HG02763 (cell line): ENCODE measurements around the gene SNRPD2.
"Not testable (repeated sequence)": the region's sequence is repeated elsewhere in the genome, so short reads cannot be mapped to it uniquely, and the experiment has no call there.

Source experiments
- ATAC-seq: cut with Tn5 transposase; IDR thresholded peaks from one replicate; pipeline ENCODE4 v1.9.1; 2021; ENCODE audit warnings: mild to moderate bottlenecking, moderate library complexity; ENCODE audit not compliant: unreplicated experiment

The SNRPD2 gene

DNA sequence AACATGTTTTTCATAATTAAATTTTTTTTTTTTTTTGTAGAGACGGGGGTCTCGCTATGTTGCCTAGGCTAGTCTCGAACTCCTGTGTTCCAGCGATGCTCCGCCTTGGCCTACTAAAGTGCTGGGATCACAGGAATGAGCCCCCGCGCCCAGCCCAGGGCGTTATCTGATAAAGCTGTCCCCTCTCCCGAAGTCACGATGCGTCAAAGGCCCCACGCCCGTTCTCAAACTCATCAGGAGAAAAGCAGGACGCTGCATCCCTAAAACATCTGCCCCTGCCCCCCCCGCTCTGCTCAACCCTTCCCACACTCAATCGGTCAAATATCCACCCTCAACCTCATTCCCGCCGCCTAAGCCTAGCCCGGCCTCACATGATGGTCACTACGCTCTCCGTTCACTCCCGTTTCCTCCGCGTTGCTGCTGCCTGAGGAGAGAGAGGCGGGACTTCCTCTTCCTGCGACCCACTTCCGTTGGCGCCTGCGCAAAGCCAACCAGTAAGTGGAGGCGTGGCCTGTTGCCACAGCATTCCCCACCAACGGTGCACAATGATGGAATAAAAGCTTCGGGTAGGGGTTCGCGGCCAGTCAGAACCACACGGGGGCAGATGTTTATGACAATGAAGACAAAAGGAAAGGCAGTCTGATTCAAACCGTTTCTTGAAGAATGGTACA lies at the start of gene SNRPD2:
SNRPD2 (minus strand) TSS at position 438 of the 671 bp plus-strand sequence; CDS start at position 373, 65 bp downstream.
- ATAC-seq: peak; percentile 55

DNA sequence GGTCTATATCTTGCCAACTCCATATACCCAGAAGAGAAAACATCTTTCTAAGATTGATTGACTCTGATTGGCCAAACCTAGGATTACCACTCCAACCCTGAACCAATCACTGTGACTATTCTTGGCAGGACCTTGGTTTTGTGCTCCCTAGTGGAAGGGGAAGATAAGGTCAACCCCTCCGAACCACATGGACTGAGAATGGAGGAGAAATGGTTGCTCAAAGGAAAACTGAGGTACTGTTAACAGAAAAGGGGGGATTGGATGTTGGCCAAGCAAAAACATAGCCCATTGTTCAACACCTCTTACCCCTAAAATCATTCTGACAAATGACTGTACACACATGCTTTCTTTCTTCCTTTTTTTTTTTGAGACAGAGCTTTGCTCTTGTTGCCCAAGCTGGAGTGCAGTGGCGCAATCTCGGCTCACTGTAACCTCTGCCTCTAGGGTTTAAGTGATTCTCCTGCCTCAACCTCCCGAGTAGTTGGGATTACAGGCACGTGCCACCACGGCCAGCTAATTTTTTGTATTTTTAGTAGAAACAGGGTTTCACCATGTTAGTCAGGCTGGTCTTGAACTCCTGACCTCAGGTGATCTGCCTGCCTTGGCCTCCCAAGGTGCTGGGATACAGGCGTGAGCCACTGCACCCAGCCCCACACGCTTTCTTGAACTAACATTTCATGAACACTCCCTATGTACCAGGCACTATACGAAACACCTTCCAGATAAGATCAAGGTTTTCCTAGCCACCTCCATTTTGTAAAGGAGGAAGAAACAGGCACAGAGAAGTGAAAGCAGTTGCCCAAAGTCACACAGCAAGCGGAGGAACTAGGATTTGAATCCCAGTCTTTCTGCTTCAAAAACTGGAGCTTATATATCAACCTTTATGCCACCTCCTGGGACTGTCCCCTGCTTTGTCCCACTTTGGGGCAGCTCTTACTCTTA lies 48.0 kb upstream of the SNRPD2 start:
- ATAC-seq: no peak

DNA sequence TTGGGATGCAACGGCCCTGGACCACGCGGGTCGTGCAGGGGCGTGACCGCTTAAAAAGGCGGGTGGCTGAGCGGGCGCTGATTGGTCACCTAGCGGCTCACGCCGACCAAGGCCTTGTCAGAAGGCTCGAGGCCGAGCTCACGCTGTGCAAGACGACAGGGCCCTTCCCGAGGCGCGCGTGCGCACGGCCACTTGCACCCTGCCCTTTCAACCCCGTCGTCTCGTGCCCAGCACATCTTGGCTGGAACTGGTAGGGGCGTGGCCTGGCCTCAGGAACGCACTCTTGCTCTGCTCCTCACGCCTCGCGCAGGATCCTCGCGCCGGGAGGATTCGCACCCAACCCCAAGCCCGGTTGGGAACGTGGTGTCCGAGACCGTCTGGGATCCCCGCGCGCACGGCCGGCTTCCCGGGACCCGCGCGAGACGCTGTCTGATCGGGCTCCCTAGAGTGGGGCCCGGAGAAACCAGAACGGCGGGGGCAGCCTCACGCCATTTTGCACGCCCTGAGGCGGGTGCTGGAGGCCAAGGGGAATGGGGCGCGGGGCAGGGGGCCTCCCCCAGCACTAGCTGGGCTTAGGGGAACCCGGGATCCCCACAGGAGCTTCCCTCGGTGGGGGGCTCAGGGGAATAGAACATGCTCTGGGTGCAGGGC lies 41.5 kb upstream of the SNRPD2 start, which contains the start of gene MEIOSIN:
MEIOSIN (plus strand) TSS at position 280 of the 651 bp plus-strand sequence. CDS start 1,938 bp downstream, outside the sequence.
- no peak for ATAC-seq

DNA sequence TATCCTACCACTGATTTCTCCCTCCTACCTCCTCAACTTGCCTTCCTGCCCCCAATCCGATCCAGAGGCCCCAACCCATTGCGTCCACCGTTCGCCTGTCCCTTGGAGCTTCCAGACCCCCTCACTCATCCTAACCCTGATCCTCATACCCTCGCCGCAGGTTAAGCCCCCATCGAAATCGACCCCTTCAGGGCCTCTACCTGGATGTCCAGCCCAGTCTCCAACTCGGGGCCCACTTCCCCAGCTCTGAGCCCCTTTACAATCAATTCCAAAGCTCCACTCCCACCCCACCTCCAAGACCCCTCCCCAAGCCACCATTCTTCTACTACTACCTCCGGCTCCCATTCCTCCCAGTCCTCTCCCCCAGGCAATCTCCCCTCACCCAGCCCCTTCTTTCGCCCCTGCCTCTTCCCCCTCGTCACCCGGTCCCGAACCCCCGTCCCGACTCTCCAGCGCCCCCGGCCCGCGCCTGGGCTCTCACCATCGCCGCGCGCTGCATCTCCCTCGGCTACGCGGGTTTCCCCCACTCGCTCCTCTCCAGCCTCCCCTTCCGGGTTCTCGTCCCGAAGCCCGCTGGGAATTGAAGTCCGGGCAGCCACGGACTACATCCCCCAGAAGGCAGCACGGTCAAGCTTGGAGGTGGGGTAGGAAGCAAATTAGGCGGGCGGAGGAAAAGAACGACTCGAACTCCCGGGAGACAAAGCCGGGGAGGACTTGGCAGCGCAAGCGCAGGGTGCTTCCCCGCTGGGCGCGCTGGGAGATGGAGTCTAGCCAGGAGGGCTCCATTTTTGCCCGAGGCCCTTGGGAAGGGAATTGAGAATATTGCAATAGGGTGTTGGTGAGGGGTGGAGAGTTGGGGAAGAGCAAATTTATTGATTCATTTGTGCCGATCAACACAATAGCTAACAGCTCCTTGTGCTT lies 38.9 kb upstream of the SNRPD2 start, which contains the start of gene FBXO46:
FBXO46 (minus strand) TSS at position 529 of the 921 bp plus-strand sequence. CDS start 17,401 bp downstream, outside the sequence.
- ATAC-seq: peak; percentile 89

DNA sequence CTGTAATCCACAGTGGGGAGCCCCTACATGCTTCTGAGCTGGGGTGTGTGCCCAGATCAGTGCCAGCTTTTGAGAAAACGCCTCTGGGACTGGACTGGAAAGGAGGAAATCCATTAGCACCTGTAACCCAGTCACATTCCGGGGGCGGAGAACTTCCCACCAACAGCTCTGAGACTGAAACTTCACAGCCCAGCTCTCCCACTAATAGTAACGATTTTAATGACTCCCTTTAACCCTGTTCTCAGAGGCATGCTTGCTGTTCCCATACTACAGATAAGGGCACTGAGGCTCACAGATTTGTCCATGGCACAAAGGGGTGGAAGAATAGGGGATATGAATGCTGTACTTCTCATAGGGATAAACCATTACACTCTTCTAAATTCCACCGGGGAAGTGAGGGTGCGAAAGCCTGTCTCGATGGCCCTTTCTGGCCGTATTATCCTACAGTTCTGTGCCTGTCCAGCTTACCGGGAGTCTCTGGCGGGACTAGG lies 38.1 kb upstream of the SNRPD2 start:
- ATAC-seq: no peak

DNA sequence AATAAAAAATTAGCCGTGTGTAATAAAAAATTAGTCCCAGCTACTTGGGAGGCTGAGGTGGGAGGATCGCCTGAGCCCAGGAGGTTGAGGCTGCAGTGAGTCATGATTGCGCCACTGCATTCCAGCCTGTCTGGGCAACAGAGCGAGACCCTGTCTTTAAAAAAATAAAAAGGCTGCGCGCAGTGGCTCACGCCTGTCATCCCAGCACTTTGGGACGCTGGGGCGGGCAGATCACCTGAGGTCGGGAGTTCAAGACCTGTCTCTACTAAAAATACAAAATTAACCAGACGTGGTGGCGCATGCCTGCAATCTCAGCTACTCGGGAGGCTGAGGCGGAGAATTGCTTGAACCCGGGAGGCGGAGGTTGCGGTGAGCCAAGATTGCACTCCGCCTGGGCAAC lies 36.9 kb upstream of the SNRPD2 start:
- ATAC-seq: not testable (repeated sequence)

DNA sequence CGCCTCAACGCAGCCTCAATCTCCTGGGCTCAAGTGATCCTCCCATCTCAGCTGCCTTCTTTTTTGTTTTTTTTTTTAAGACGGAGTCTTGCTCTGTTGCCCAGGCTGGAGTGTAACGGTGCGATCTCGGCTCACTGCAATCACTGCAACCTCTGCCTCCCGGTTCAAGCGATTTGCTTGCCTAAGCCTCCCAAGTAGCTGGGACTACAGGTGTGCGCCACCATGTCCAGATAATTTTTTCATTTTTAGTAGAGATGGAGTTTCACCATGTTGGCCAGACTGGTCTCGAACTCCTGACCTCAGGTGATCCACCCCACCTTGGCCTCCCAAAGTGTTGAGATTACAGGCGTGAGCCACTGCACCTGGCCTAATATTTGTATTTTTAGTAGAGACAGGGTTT lies 28.3 kb upstream of the SNRPD2 start:
- ATAC-seq: not testable (repeated sequence)

DNA sequence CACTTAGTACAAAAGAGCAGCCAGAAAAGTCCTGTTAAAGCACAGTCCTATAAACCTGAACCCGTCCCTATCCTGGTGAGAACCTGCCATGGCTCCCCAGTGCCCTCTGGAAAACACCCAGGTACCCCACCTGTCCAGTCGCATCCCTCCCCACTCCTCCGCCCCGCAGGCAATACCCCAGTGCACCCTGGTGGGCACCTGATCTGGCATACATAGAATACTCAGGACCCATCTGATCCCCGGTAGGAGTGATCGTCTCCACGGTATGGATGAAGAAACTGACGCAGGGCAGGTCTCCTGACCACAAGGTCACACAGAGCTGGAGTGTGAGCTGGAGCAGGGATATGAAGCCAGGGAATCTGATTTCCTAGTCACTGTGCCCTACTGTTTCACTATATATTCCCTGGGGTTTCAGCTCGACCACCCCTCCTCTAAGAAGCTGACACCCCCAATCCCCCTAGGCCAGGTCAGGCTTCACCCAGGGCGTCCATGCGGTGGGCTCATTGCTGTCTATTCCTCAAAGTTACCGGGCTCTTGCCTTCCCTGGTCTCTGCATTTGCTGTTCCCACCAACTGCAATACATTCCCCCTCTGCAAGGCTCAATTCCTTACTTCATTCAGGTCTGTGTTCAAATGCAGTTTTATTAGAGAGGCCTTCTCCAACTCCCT lies 26.4 kb upstream of the SNRPD2 start:
- no peak for ATAC-seq

DNA sequence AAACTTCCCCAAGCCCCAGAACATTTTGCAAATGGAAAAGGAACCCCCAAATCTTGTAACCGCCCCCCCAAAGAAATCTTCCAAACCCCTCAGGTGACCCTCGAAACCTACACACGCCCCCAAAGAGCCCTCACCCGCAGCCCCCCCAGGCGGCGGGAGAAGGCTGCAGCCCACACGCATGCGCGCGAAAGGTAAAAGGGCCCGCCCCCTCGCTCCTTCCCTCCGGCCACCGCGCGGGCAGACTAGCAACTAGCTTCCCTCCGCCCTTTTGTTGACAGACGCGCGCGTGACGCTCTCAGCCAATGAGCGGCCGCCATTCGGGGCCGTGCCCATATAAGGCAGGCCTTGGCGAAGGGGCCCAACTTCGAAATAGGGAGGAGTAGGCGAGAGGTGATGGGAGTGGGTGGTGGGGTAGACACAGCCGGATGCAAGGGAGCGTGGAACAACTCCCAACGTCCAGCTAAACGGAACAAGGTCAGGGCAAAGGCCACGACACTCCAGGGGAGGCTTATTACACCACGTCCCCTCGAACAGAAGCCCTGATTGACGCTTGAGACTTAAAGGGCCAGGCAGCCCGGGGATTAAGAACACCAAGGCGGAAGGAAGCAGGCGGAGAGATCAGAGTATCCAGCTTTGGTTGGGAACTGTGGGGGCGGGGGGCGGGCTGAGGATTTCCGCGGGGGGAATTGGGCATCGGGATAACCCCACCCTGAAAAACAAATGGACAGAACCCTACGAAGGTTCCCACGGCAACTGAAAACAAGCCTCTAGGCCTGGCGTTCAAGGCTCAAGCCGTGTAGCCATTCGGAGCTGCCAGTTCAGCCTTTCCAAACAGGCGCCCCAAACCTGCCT lies 25.6 kb upstream of the SNRPD2 start:
- ATAC-seq: peak; percentile 90

DNA sequence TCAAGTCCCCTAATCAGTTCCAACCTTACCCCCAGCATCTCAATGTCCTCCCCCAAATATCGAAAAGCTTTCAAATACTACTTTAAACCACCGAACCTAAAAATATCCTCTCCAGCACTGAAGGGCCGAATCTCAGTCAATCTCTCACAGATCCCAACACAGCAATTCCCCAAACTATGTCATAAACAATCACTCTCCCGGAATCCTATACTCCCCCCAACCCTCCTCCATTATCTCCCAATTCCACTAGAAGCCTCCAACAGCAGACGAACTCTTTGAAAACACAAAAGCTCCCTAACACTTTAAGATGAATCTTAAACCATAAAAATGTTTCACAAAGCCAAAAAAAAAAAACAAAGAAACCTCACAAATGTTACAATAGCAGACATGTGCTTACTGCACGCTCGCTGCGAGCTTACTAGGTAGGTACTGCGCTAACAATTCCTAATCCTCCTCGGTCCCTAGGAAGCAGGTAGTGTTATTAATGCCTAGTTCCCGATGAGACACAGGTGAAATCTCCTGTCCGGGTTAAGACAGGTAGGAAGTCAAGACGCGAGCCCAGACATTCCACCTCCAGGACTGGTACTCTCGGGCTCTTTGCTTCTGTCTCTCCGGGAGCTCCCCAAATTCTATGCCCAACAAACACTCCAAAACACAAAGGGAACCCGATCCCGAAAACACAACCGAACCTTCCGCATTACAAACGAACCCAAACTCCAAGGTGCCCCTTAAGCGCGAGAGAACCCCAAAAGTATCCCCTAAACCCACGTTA lies 24.8 kb upstream of the SNRPD2 start:
- ATAC-seq: no peak

DNA sequence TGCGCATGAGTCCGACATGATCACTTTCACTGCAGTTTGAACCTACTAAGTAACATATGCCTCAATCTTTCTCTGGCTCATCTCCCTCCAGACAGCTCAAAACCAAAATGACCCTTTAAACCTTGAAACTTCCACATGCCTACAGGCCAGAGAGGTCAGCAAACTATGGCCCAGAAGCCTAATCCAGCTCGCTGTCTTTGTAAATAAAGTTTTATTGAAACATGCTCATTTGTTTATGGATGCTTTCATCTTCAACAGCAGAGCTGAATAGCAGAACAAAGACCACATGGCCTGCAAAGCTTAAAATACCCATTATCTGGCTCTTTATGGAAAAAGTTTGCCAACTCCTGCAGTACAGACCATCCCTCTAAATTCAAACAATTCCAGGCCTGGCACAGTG lies 23.4 kb upstream of the SNRPD2 start:
- no peak for ATAC-seq

DNA sequence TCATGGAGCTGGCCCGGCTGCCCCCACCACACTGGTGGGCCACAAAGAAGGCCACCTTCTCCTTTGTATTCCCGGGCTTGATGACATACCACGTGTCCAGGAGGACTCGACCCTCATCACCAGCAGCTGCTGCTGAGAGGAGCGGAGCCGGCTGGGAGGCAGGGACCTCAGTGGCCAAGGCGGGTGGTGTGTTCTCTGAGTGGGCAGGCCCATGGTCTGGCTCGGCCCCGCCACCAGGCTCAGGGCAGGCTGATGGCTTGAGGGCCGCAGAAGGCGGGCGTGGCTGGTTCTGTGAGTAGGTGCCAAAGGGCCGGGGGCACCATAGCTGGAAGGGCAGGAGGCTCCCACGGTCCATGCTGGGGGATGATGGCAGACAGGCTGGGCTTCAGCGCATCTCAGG lies 21.4 kb upstream of the SNRPD2 start:
- no peak for ATAC-seq

DNA sequence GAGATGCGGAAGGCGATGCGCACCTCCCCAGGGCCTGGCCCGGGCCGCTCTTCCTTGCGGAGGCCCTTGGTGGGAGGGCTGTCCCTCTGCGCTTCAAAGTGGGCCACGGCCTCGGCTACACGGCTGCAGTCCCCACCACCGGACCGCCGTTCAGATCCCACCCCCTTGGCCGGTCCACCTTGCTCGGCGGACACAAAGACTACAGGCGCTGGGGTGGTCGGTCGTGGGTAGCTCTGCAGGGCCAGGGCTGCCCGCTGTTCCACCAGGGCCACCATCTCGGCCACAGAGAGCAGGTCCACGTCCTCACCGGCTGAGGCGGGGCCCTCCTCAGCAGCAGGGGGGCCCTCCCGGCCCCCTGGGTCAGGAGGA lies 20.9 kb upstream of the SNRPD2 start:
- ATAC-seq: no peak

DNA sequence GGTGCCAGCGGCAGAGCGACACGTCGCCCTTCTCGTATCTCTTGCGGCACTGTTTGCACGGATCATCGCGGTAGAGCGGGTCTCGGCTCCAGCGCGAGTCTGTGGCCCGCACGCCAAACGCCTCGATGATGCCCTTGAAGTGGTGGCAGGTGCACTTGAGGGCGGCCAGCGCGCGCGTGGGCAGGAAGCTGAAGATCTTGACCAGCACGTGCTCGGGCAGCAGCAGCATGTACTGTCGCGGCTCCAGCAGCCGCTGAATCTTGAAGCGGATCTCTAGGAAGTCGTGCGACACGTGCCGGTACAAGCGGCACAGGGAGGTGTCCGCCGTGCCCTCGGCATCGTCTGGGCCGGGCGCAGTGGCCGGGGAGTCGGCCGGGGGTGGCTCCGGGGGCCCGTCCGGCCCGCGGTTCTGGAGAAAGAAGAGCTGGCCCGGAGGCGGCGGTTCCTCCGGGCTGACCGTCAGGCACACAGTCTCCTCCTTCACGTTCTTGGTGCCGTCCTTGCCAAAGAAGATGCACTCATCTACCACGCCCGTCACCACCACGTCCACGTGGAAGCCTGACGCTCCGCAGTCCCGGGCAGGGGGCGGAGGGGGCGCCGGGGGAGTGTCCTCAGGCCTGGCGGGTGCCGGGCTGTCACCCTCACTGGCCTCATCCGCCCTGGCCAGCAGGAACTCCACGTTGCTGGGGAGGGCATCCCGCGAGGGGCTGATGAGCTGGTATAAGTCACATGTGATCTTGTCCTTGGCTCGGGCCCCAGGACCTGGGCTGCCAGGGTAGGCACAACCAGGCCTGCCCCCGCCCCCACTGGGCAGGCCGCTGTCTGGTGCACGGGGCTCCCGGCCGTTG lies 20.3 kb upstream of the SNRPD2 start:
- no peak for ATAC-seq

DNA sequence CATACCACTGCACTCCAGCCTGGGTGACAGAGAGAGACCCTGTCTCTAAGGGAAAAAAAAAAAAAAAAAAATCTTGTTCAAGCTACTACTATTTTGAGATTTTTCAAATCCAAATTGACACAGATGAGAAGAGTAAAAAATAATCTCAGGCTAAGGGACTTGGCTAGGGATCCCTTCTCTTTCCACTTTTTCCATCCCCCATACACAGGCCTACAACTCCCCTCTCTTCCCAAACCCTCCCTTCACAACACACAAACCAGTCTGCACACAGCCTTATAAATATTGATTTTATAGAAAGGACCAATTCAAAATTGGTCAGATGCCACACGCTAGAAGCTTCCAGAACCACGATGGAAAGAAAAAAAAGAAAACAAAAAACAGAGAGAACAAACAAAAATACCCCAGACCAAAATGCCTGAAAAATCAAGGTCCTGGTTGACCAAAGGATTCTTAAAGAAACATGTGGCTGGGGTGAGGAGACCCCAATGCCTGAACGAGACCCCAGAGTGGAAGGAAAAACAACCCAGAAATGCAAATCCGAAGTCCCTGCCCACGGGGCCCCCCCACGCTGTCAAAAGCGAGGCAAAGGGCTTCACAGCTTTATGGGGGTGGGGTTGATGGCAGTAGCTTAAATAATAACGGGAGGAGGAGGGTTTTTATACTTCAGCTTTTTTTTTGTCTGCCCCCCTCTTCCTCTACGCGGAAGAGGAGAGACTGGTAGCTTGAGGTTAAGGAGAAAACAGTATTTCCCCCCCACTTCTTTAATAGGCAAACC lies 18.8 kb upstream of the SNRPD2 start:
- ATAC-seq: no peak

DNA sequence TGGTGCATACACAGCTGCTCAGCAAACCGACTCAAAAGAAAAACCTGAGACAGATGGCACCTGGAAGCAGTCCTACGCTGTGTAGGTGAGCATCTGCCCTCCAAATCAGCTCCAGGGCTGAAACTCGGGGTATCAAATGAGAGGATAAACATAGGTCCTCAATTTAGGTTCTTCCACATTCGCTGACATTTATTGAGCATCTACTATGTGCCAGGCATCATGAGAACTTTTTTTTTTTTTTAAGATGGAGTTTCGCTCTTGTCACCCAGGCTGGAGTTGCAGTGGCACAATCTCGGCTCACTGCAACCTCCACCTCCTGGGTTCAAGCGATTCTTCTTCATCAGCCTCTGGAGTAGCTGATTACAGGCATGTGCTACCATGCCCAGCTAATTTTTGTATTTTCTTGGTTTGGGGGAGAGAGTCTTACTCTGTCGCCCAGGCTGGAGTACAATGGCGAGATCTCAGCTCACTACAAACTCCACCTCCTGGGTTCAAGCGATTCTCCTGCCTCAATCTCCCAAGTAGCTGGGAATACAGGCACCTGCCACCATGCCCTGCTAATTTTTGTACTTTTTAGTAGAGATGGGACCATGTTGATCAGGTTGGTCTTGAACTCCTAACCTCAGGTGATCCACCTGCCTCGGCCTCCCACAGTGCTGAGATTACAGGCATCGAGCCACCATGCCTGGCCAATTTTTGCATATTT lies 14.1 kb upstream of the SNRPD2 start:
- ATAC-seq: no peak
